ENCODE measurements around the gene DEFB126. TPM values are rescaled to one million over a fixed set of nuclear protein-coding genes. Genes with fewer than 3 reads are reported as not detected.

DEFB126 gene
- total and polyA plus RNA-seq, 2 of the 13 experiments (the other 11 are each of a cell fraction or from before 2014, with no cell fraction given), result not detected

DNA sequence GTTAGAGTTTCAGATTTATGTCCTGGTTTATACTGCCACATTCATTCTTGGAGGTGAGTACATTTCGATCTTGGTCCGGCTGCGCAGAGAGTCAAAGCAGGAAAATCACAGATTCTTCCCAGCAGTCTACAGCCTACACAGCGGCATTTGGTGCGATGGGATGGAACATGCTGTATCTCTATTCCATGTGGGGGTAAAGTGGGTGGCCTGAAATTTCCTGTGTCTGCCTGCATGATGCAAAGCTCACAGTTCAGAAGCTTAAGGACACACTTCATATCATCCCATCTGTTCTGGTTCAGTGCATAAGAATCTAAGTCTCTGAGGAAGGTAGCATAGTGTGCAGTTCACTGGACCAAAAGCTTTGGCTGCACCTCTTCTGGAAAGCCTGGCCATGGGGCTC lies 14.8 kb downstream of the DEFB126 start, which contains the start of gene DEFB127:
Gene DEFB127, plus strand, starts transcription at position 301 of the 400 bp plus-strand sequence. Its CDS starts 91 bp downstream, at position 392.
- Histone ChIP-seq H3K36me3 (replicated peaks in 1 of 2; ENCODE audit: control insufficient read depth in 1 of 2, insufficient read depth in 2 of 2, low read length in 2 of 2) (no peaks in the 10 kb centered on the region), H3K4me2 (ENCODE audit: low read depth, low read length) (no peak within 1 kb of the TSS), H3K9me3 (ENCODE audit: low read length) (no peaks in the 10 kb centered on the region), H3K27ac (ENCODE audit: extremely low read length, insufficient read depth, low read length) (no peak within 1 kb of the TSS), H4K20me1 (ENCODE audit: insufficient read depth, low read length) (no peaks in the 10 kb centered on the region), H3K9ac (ENCODE audit: insufficient read depth, low read depth, low read length) (no peak within 1 kb of the TSS), H3K79me2 (ENCODE audit: insufficient read depth, low read length) (no peaks in the 10 kb centered on the region), H2AFZ (ENCODE audit: low read length) (no peak within 1 kb of the TSS), H3K4me3 (replicated peaks in 1 of 3; ENCODE audit: insufficient read depth in 1 of 3, low read depth in 2 of 3, low read length in 3 of 3) (no peak within 1 kb of the TSS), H3K4me1 (ENCODE audit: insufficient read depth, low read length) (no peaks in the 10 kb centered on the region), H3K27me3 (ENCODE audit: control insufficient read depth in 1 of 2, insufficient read depth in 2 of 2, low read length in 2 of 2) (peaks cover 3 to 9% of the 10 kb centered on the region in 2 experiments; a peak in 2 of 5 replicates)
- in situ Hi-C loops (cut with HindIII; ENCODE audit: extremely low pct_ligation_motif_present, low pct_unique_long_range_greater_than_20kb), result no loop called here
- 40% methylated on average over 5 of the region's 5 CpGs for WGBS (ENCODE audit: low lambda C conversion rate)
- BruUV-seq (replicated peaks), result no TSS peak
- ChIA-PET POLR2A (no interaction called here), CTCF (ENCODE audit: low intra/inter-chr PET ratio, low total read pairs) (no interaction called here)
- intact Hi-C loops (cut with micrococcal nuclease; ENCODE audit: unreplicated experiment), result no loop called here
- ATAC-seq (no peak), DNase-seq (ENCODE audit: low spot score) (no peak), FAIRE-seq (no peak)
- no peak for TF ChIP-seq NFE2L1 (CRISPR knock-in tag; IDR thresholded peaks at IDR 0.05; ENCODE audit: borderline replicate concordance)
- TF ChIP-seq ZEB1 (IDR thresholded peaks at IDR 0.05; ENCODE audit: insufficient replicate concordance, low read depth), result no peak
- TF ChIP-seq, protein P1, sequence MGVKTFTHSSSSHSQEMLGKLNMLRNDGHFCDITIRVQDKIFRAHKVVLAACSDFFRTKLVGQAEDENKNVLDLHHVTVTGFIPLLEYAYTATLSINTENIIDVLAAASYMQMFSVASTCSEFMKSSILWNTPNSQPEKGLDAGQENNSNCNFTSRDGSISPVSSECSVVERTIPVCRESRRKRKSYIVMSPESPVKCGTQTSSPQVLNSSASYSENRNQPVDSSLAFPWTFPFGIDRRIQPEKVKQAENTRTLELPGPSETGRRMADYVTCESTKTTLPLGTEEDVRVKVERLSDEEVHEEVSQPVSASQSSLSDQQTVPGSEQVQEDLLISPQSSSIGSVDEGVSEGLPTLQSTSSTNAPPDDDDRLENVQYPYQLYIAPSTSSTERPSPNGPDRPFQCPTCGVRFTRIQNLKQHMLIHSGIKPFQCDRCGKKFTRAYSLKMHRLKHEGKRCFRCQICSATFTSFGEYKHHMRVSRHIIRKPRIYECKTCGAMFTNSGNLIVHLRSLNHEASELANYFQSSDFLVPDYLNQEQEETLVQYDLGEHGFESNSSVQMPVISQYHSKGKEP (CRISPR knock-in tag; IDR thresholded peaks at IDR 0.05), result no peak
- no peak for TF ChIP-seq FOXO1 (CRISPR knock-in tag; IDR thresholded peaks at IDR 0.05)
- TF ChIP-seq, protein P2, sequence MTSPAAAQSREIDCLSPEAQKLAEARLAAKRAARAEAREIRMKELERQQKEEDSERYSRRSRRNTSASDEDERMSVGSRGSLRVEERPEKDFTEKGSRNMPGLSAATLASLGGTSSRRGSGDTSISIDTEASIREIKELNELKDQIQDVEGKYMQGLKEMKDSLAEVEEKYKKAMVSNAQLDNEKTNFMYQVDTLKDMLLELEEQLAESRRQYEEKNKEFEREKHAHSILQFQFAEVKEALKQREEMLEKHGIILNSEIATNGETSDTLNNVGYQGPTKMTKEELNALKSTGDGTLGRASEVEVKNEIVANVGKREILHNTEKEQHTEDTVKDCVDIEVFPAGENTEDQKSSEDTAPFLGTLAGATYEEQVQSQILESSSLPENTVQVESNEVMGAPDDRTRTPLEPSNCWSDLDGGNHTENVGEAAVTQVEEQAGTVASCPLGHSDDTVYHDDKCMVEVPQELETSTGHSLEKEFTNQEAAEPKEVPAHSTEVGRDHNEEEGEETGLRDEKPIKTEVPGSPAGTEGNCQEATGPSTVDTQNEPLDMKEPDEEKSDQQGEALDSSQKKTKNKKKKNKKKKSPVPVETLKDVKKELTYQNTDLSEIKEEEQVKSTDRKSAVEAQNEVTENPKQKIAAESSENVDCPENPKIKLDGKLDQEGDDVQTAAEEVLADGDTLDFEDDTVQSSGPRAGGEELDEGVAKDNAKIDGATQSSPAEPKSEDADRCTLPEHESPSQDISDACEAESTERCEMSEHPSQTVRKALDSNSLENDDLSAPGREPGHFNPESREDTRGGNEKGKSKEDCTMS (CRISPR knock-in tag; conservative IDR thresholded peaks at IDR 0.05), result no peak
- TF ChIP-seq, protein P3, sequence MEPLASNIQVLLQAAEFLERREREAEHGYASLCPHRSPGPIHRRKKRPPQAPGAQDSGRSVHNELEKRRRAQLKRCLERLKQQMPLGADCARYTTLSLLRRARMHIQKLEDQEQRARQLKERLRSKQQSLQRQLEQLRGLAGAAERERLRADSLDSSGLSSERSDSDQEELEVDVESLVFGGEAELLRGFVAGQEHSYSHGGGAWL (CRISPR knock-in tag; IDR thresholded peaks at IDR 0.05), result no peak
- TF ChIP-seq ZNF768 (CRISPR knock-in tag; IDR thresholded peaks at IDR 0.05), result no peak
- no peak for TF ChIP-seq ZNF350 (CRISPR knock-in tag; IDR thresholded peaks at IDR 0.05; ENCODE audit: borderline replicate concordance, low read depth)
- TF ChIP-seq RFX3 (CRISPR knock-in tag; IDR thresholded peaks at IDR 0.05), result no peak
- TF ChIP-seq PITX1 (CRISPR knock-in tag; IDR thresholded peaks at IDR 0.05), result no peak
- TF ChIP-seq, protein P4, sequence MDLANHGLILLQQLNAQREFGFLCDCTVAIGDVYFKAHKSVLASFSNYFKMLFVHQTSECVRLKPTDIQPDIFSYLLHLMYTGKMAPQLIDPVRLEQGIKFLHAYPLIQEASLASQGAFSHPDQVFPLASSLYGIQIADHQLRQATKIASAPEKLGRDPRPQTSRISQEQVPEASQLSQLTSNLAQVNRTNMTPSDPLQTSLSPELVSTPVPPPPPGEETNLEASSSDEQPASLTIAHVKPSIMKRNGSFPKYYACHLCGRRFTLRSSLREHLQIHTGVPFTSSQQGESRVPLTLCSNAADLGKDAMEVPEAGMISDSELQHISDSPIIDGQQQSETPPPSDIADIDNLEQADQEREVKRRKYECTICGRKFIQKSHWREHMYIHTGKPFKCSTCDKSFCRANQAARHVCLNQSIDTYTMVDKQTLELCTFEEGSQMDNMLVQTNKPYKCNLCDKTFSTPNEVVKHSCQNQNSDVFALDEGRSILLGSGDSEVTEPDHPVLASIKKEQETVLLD (CRISPR knock-in tag; IDR thresholded peaks at IDR 0.05; ENCODE audit: low read depth), result no peak
- TF ChIP-seq FOXC1 (CRISPR knock-in tag; IDR thresholded peaks at IDR 0.05; ENCODE audit: borderline replicate concordance), result no peak
- no peak for TF ChIP-seq ZNF772 (CRISPR knock-in tag; IDR thresholded peaks at IDR 0.05)
- TF ChIP-seq ZC3H13 (CRISPR knock-in tag; IDR thresholded peaks at IDR 0.05), result no peak
- TF ChIP-seq PHF5A (CRISPR knock-in tag; IDR thresholded peaks at IDR 0.05; ENCODE audit: low read depth, unreplicated experiment), result no peak

Data from HepG2 (cell line).